ENCODE measurements around the gene PHACTR2. TPM values are rescaled to one million over a fixed set of nuclear protein-coding genes. Genes with fewer than 3 reads are reported as not detected.

The PHACTR2 gene
- total RNA-seq, 1 donor, result 51.4 TPM

- no peak overlapping the region for H3K4me3 ChIP-seq (ENCODE audit: low read depth, low read length)
- TF ChIP-seq CTCF (IDR thresholded peaks at IDR 0.05; ENCODE audit: insufficient read depth, low read depth, low read length), result no peak
- peak; percentile 25 for DNase-seq (ENCODE audit: low read depth)
Observed at GRCh38 chr6:143807103-143807772, 129.5 kb downstream of the PHACTR2 start.

GRCh38 chr6:143810745-143811144 is 133.0 kb downstream of the PHACTR2 start:
- no peak overlapping the region for H3K4me3 ChIP-seq (ENCODE audit: low read depth, low read length)
- DNase-seq (ENCODE audit: low read depth), result no peak
- TF ChIP-seq CTCF (IDR thresholded peaks at IDR 0.05; ENCODE audit: insufficient read depth, low read depth, low read length), result no peak

GRCh38 chr6:143811501-143812157 is 133.9 kb downstream of the PHACTR2 start:
- no peak overlapping the region for H3K4me3 ChIP-seq (ENCODE audit: low read depth, low read length)

GRCh38 chr6:143817621-143818020 is 139.9 kb downstream of the PHACTR2 start:
- no peak for DNase-seq (ENCODE audit: low read depth)
- no peak for TF ChIP-seq CTCF (IDR thresholded peaks at IDR 0.05; ENCODE audit: insufficient read depth, low read depth, low read length)
- H3K4me3 ChIP-seq (ENCODE audit: low read depth, low read length), result no peak overlapping the region

More at GRCh38 chr6:143811501-143812157, 133.9 kb downstream of the PHACTR2 start:
- peak; percentile 8 for DNase-seq (ENCODE audit: low read depth)
- TF ChIP-seq CTCF (IDR thresholded peaks at IDR 0.05; ENCODE audit: insufficient read depth, low read depth, low read length), result no peak

- TF ChIP-seq CTCF (IDR thresholded peaks at IDR 0.05; ENCODE audit: insufficient read depth, low read depth, low read length), result no peak
- DNase-seq (ENCODE audit: low read depth), result peak; percentile 67
- H3K4me3 ChIP-seq (ENCODE audit: low read depth, low read length), result no peak overlapping the region
Observed at GRCh38 chr6:143821359-143821758, 143.6 kb downstream of the PHACTR2 start.

GRCh38 chr6:143822584-143823024 is 144.8 kb downstream of the PHACTR2 start:
- DNase-seq (ENCODE audit: low read depth), result peak; percentile 84
- TF ChIP-seq CTCF (IDR thresholded peaks at IDR 0.05; ENCODE audit: insufficient read depth, low read depth, low read length), result no peak
- H3K4me3 ChIP-seq (ENCODE audit: low read depth, low read length), result no peak overlapping the region
